Right lobe of liver (tissue), 4 donors: ENCODE results near the gene KCTD2.

Source experiments
- CTCF ChIP-seq, 4 donors: fragments of 200-600 bp in 3 of 4; fragments of 450-650 bp in 1 of 4; IDR thresholded peaks; one replicate each; pipeline versions ENCODE4 v1.5.1 to v1.8.0; 2016 to 2022; ENCODE audit warnings: antibody characterized with exemption in 4 of 4, mild to moderate bottlenecking in 2 of 4
- POLR2A ChIP-seq: fragments of 450-650 bp; IDR thresholded peaks from one replicate; pipeline ENCODE4 v1.6.1; 2017; ENCODE audit warnings: antibody characterized with exemption, mild to moderate bottlenecking
- donor health status: DM: no; HTN: no; CAD: no.
- donor health status: DM: no; HTN: no; CAD: no.
- donor health status: DM: no; HTN: yes; CAD: no.

- TF ChIP-seq POLR2A (no peak), CTCF (IDR thresholded peaks at IDR 0.05) (no peak)
These were observed 47.5 kb upstream of the KCTD2 start for GRCh38 chr17:74999523-74999922.
